ENCODE data around the gene KXD1. TPM values are rescaled to one million over a fixed set of nuclear protein-coding genes. Genes with fewer than 3 reads are reported as not detected.

Gene KXD1
- polyA plus RNA-seq, 1 of the 3 experiments (the other 2 are of a cell fraction): 151 TPM

GRCh38 chr19:18519962-18520847, 37.5 kb upstream of the KXD1 start (continued):
- TF ChIP-seq USF1 (IDR thresholded peaks at IDR 0.05; ENCODE audit: borderline replicate concordance, low read depth) (no peak), CTCF (IDR thresholded peaks at IDR 0.05) (peak; percentile 72), MAX (IDR thresholded peaks at IDR 0.05; ENCODE audit: low read depth) (peak; percentile 65; the same call in 1 of the 2 replicates), EZH2phosphoT487 (IDR thresholded peaks at IDR 0.05; ENCODE audit: borderline replicate concordance, low read depth) (no peak), MXI1 (IDR thresholded peaks at IDR 0.05; ENCODE audit: low read depth, low read length) (peak; percentile 46; the same call in 1 of the 2 replicates), NFIC (IDR thresholded peaks at IDR 0.05; ENCODE audit: borderline replicate concordance) (no peak), TAF1 (IDR thresholded peaks at IDR 0.05; ENCODE audit: borderline replicate concordance, low read depth, low read length) (0 out of 2 replicates have a peak, but pooled peaks have one; percentile 18), RFX5 (IDR thresholded peaks at IDR 0.05; ENCODE audit: low read length) (no peak)

- ChIA-PET CTCF (interaction anchor here (1.0 to 5.7 kb wide), 22 partner anchors 10 to 92 kb away, joined by 3 to 58 read pairs (median 8); partner anchors contain the start of genes REX1BD and TMEM59L), POLR2A (interaction anchor here (0.7 to 1.0 kb wide), 4 partner anchors 11 to 37 kb away, joined by 3 to 5 read pairs (median 3); partner anchors contain the start of gene KXD1)
- peaks cover 56% of the 10 kb centered on the region for H3K79me2 ChIP-seq (ENCODE audit: insufficient read depth)
- peaks cover 17% of the 10 kb centered on the region for H3F3A ChIP-seq (replicated peaks; ENCODE audit: insufficient read depth)
- peak overlapping the region; percentile 96 for H3K4me2 ChIP-seq
- H3K27me3 ChIP-seq (ENCODE audit: insufficient read depth): no peaks in the 10 kb centered on the region
- no peak for DNase-seq
- no peaks in the 10 kb centered on the region for H3K9me2 ChIP-seq
- peaks cover 39% of the 10 kb centered on the region for H4K20me1 ChIP-seq (ENCODE audit: insufficient read depth)
- peak overlapping the region; percentile 72 to 95 for H3K27ac ChIP-seq (ENCODE audit: low read depth in 2 of 2, low read length in 1 of 2)
- peaks cover 4 to 11% of the 10 kb centered on the region in 2 experiments; a peak in 1 of 4 replicates for H3K4me1 ChIP-seq (ENCODE audit: control insufficient read depth in 1 of 2, insufficient read depth in 2 of 2, low read depth in 1 of 2, low read length in 1 of 2)
- H3K9me3 ChIP-seq: no peaks in the 10 kb centered on the region
- WGBS (ENCODE audit: low lambda C conversion rate): 2% methylated on average over 25 of the region's 41 CpGs
- no peak overlapping the region for H2AFZ ChIP-seq (ENCODE audit: low read depth)
- peak overlapping the region; percentile 73 to 97 for H3K4me3 ChIP-seq (ENCODE audit: low read depth in 2 of 2, low read length in 1 of 2)
- peak overlapping the region; percentile 96 for H3K9ac ChIP-seq
- no peaks in the 10 kb centered on the region for H3K36me3 ChIP-seq (replicated peaks in 1 of 2; ENCODE audit: control insufficient read depth in 1 of 2, insufficient read depth in 2 of 2, low read length in 1 of 2)
- TF ChIP-seq CTCF (IDR thresholded peaks at IDR 0.05) (no peak; the same call in 1 of the 2 replicates), ELF1 (IDR thresholded peaks at IDR 0.05) (no peak), FOXJ3 (CRISPR knock-in tag; IDR thresholded peaks at IDR 0.05) (no peak), FOXM1 (IDR thresholded peaks at IDR 0.05; ENCODE audit: low read depth) (no peak), RAD21 (IDR thresholded peaks at IDR 0.05; ENCODE audit: low read length) (no peak), NRF1 (IDR thresholded peaks at IDR 0.05; ENCODE audit: low read depth, low read length) (no peak), JUND (IDR thresholded peaks at IDR 0.05) (no peak), EZH2phosphoT487 (IDR thresholded peaks at IDR 0.05; ENCODE audit: borderline replicate concordance, low read depth) (no peak), TAF1 (IDR thresholded peaks at IDR 0.05; ENCODE audit: borderline replicate concordance, low read depth, low read length) (no peak)
- TF ChIP-seq, protein P1, sequence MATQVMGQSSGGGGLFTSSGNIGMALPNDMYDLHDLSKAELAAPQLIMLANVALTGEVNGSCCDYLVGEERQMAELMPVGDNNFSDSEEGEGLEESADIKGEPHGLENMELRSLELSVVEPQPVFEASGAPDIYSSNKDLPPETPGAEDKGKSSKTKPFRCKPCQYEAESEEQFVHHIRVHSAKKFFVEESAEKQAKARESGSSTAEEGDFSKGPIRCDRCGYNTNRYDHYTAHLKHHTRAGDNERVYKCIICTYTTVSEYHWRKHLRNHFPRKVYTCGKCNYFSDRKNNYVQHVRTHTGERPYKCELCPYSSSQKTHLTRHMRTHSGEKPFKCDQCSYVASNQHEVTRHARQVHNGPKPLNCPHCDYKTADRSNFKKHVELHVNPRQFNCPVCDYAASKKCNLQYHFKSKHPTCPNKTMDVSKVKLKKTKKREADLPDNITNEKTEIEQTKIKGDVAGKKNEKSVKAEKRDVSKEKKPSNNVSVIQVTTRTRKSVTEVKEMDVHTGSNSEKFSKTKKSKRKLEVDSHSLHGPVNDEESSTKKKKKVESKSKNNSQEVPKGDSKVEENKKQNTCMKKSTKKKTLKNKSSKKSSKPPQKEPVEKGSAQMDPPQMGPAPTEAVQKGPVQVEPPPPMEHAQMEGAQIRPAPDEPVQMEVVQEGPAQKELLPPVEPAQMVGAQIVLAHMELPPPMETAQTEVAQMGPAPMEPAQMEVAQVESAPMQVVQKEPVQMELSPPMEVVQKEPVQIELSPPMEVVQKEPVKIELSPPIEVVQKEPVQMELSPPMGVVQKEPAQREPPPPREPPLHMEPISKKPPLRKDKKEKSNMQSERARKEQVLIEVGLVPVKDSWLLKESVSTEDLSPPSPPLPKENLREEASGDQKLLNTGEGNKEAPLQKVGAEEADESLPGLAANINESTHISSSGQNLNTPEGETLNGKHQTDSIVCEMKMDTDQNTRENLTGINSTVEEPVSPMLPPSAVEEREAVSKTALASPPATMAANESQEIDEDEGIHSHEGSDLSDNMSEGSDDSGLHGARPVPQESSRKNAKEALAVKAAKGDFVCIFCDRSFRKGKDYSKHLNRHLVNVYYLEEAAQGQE (IDR thresholded peaks at IDR 0.05; ENCODE audit: low read depth, low read length): no peak
- TF ChIP-seq, protein P2, sequence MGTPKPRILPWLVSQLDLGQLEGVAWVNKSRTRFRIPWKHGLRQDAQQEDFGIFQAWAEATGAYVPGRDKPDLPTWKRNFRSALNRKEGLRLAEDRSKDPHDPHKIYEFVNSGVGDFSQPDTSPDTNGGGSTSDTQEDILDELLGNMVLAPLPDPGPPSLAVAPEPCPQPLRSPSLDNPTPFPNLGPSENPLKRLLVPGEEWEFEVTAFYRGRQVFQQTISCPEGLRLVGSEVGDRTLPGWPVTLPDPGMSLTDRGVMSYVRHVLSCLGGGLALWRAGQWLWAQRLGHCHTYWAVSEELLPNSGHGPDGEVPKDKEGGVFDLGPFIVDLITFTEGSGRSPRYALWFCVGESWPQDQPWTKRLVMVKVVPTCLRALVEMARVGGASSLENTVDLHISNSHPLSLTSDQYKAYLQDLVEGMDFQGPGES (IDR thresholded peaks at IDR 0.05; ENCODE audit: low read depth, low read length): no peak
Measured at GRCh38 chr19:18520848-18521691, 36.6 kb upstream of the KXD1 start.

Measured in SK-N-SH (cell line).